Activated B cell treated with CpG ODN at 0.5 μM for 24 hours (primary cell): ENCODE results near the gene CFAP221. TPM values are rescaled to one million over a fixed set of nuclear protein-coding genes. Genes with fewer than 3 reads are reported as not detected.

Experiments used
- ATAC-seq: fragments of 200-7000 bp; cut with Tn5 transposase; one replicate; pipeline ENCODE4 v1.10.0; 2021; ENCODE audit warnings: low read depth, mild to moderate bottlenecking, moderate library complexity
- CTCF ChIA-PET: fragments of 350-600 bp; sonication (Branson Sonifier 250); formaldehyde crosslinking; loops from one replicate; lab custom pipeline; 2021; ENCODE audit warnings: antibody characterized with exemption; lab: Charles Lee
- POLR2A ChIA-PET: fragments of 350-600 bp; sonication (Branson Sonifier 250); formaldehyde crosslinking; loops from one replicate; lab custom pipeline; 2021; ENCODE audit warnings: antibody characterized with exemption; lab: Charles Lee
- DNase-seq: peaks from one replicate; pipeline ENCODE4 v3.0.0; 2022
- H3K27ac Mint-ChIP-seq: one replicate; pipeline ENCODE4 v1.8.0; 2020; ENCODE audit warnings: mixed read lengths
- H3K27me3 Mint-ChIP-seq: one replicate; pipeline ENCODE4 v1.8.0; 2021; ENCODE audit warnings: mixed read lengths
- H3K36me3 Mint-ChIP-seq: one replicate; pipeline ENCODE4 v1.8.0; 2021; ENCODE audit warnings: low read depth, mixed read lengths
- H3K4me1 Mint-ChIP-seq: one replicate; pipeline ENCODE4 v1.8.0; 2021; ENCODE audit warnings: mixed read lengths
- H3K4me3 Mint-ChIP-seq: one replicate; pipeline ENCODE4 v1.8.0; 2020; ENCODE audit warnings: mild to moderate bottlenecking, mixed read lengths
- H3K9me3 Mint-ChIP-seq: one replicate; pipeline ENCODE4 v1.8.0; 2020; ENCODE audit warnings: mixed read lengths
- intact Hi-C: fragments of 100-400 bp; cut with micrococcal nuclease; formaldehyde crosslinking; loops from one replicate; pipeline ENCODE4 v1.15.1; 2024
- total RNA-seq: library from RNA; stranded (reverse); gene quantifications from 2 replicates; pipeline ENCODE4 v1.2.3, GENCODE V29; 2022
- TF ChIP-seq, protein P1 (sequence below): fragments of 200-600 bp; IDR thresholded peaks from one replicate; pipeline ENCODE4 v1.8.0; 2022; ENCODE audit warnings: antibody characterized with exemption, mild to moderate bottlenecking

CFAP221 gene
- total RNA-seq, 1 donor from 2014 or later: not detected

DNA sequence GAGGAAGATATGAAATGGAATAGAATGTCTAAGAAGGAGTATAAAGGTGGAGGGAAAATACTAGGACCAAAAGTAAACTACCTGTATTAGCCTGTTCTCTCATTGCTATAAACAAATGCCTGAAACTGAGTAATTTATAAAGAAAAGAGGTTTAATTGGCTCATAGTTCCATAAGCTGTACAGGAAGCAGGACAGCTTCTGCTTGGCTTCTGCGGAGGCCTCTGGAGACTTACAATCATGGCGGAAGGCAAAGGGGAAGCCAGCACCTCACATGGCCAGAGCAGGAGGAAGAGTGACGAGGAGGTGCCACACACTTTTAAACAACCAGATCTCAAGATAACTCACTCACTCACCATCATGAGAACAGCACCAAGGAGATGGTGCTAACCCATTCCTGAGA is 101.9 kb downstream of the CFAP221 start:
- no peaks in the 10 kb centered on the region for H3K36me3 Mint-ChIP-seq
- TF ChIP-seq, protein P1, sequence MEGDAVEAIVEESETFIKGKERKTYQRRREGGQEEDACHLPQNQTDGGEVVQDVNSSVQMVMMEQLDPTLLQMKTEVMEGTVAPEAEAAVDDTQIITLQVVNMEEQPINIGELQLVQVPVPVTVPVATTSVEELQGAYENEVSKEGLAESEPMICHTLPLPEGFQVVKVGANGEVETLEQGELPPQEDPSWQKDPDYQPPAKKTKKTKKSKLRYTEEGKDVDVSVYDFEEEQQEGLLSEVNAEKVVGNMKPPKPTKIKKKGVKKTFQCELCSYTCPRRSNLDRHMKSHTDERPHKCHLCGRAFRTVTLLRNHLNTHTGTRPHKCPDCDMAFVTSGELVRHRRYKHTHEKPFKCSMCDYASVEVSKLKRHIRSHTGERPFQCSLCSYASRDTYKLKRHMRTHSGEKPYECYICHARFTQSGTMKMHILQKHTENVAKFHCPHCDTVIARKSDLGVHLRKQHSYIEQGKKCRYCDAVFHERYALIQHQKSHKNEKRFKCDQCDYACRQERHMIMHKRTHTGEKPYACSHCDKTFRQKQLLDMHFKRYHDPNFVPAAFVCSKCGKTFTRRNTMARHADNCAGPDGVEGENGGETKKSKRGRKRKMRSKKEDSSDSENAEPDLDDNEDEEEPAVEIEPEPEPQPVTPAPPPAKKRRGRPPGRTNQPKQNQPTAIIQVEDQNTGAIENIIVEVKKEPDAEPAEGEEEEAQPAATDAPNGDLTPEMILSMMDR: no peak

DNA sequence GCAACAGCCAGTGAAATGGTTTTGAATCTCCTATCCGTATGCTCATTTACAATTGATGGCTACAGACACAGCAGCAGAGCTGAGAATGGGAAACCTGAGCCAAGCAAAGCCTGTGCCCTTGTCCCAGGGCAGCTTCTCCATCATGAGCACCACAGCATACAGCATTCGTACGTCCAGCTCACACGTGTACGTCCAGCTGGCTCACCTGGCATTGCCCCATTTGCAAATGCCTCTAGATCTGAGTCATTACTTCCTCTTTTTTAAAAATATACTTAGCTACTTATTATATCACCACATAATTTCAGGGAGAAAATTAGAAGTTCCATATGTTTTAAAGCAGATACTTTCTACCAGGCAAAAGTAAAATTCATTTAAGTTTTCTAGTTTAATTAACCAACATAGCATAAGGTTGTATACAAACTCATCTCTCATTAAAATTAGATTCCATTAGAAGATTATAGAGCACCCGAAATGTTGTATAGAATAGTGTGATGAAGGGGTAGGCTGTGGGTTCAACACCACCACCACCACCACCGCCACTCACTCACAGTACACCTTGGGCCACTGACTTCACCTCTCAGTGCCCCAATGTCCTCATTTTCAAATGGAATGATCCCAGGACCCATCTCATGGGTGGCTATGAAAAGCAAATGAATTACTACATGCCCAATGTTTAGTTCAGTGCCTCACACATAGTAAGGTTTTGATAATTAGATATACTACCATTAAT is 103.4 kb downstream of the CFAP221 start:
- TF ChIP-seq, protein P1: no peak
- peak; percentile 96 for ATAC-seq
- Mint-ChIP-seq H3K4me1 (peaks cover 22% of the 10 kb centered on the region), H3K36me3 (no peaks in the 10 kb centered on the region), H3K4me3 (peak overlapping the region; percentile 33), H3K27me3 (peaks cover 1% of the 10 kb centered on the region), H3K9me3 (peaks cover 5% of the 10 kb centered on the region), H3K27ac (peak overlapping the region; percentile 19)
- ChIA-PET POLR2A (interaction anchor here (0.9 to 1.5 kb wide), 3 partner anchors 27 to 281 kb away, joined by 3 to 6 read pairs (median 5); partner anchors contain the start of genes C2orf76, DBI and TMEM177), CTCF (interaction anchor here (0.8 to 2.2 kb wide), 2 partner anchors 10 to 13 kb away, joined by 3 to 8 read pairs; no protein-coding TSS in a partner anchor)
- intact Hi-C loops: loop anchor here (1.0 kb wide), 1 partner anchor 112 kb away; the partner anchor contains the start of gene PTPN4
- no peak for DNase-seq

More for the DNA sequence above, 101.9 kb downstream of the CFAP221 start:
- ChIA-PET POLR2A (no interaction called here), CTCF (interaction anchor here (0.9 to 1.0 kb wide), 3 partner anchors 10 to 667 kb away, joined by 3 to 4 read pairs (median 3); no protein-coding TSS in a partner anchor)
- DNase-seq (no peak), ATAC-seq (no peak)
- Mint-ChIP-seq H3K4me1 (peaks cover 22% of the 10 kb centered on the region), H3K9me3 (peaks cover 5% of the 10 kb centered on the region), H3K4me3 (no peak overlapping the region), H3K27me3 (peaks cover 3% of the 10 kb centered on the region), H3K27ac (no peak overlapping the region)
- intact Hi-C loops: no loop called here

DNA sequence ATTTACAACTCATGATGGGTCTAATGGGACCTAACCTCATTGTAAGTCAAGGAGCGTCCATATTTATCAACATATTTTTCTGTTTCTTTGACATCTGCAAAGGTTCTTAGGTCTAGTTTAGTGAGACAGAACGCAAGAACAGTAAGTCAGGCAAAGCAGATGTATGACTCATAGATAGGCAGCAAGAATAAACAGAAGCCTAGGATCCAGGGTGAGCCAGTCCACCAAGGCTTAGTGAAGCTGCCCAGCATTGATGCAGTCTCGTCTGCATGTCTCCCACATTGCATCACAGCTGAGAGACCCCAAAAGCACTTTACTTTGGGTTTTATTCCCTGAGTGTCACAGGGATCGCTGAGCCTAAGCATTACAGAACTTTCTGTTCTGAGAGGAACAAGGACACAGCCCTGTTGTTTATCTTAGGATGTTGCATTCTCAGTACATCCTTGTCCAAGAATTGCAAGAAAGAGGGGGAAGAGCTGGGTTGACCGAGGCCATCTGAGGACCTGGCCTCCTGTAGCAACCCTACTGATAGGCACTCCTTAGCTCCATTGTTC is 105.2 kb downstream of the CFAP221 start:
- Mint-ChIP-seq H3K4me1 (peaks cover 22% of the 10 kb centered on the region), H3K27ac (no peak overlapping the region), H3K9me3 (peaks cover 5% of the 10 kb centered on the region), H3K4me3 (no peak overlapping the region), H3K36me3 (no peaks in the 10 kb centered on the region), H3K27me3 (peaks cover 1% of the 10 kb centered on the region)
- ATAC-seq (no peak), DNase-seq (no peak)
- TF ChIP-seq, protein P1: no peak
- intact Hi-C loops: no loop called here
- CTCF ChIA-PET: interaction anchor here (1.0 kb wide), 2 partner anchors 8 to 10 kb away, joined by 3 read pairs; no protein-coding TSS in a partner anchor
- POLR2A ChIA-PET: no interaction called here

GRCh38 chr2:119650206-119650605 is 106.0 kb downstream of the CFAP221 start:
- no peak for DNase-seq
- Mint-ChIP-seq H3K9me3 (peaks cover 5% of the 10 kb centered on the region), H3K36me3 (no peaks in the 10 kb centered on the region), H3K4me3 (no peak overlapping the region), H3K27ac (no peak overlapping the region), H3K27me3 (peaks cover 3% of the 10 kb centered on the region), H3K4me1 (peaks cover 22% of the 10 kb centered on the region)
- TF ChIP-seq, protein P1: no peak
- POLR2A ChIA-PET: no interaction called here
- intact Hi-C loops: no loop called here
- ATAC-seq: no peak
- CTCF ChIA-PET: interaction anchor here (1.0 to 2.5 kb wide), 2 partner anchors 8 to 9 kb away, joined by 3 to 7 read pairs; no protein-coding TSS in a partner anchor

DNA sequence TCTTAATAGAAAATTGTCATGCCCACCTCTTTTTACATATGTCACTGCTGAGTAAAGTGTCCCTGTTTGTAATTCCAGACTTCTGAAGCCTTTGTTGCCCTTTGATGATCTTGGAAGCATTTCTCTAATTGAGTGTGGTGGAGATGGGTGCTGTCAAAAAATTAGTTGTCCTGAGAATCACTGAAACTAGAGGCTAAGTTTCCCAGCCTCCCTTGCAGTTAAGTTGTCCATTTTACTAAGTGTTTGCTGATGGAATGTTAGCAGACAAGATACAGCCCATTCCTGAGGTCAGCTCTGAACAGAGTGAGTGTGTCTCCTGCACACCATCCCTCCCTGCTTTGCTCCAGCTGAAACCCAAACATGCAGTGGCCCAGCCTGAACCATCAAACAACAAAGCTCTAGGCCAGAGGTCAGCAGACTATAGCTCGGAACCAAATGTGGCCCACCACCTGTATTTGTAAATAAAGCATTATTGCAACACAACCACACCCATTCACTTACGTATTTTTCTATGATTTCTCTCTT is 106.7 kb downstream of the CFAP221 start:
- Mint-ChIP-seq H3K4me3 (no peak overlapping the region), H3K9me3 (peaks cover 5% of the 10 kb centered on the region), H3K27me3 (peaks cover 7% of the 10 kb centered on the region), H3K4me1 (peaks cover 22% of the 10 kb centered on the region), H3K36me3 (no peaks in the 10 kb centered on the region), H3K27ac (no peak overlapping the region)
- no peak for DNase-seq
- POLR2A ChIA-PET: no interaction called here
- no peak for ATAC-seq
- TF ChIP-seq, protein P1: no peak
- CTCF ChIA-PET: interaction anchor here (2.5 kb wide), 1 partner anchor 9 kb away, joined by 7 read pairs; no protein-coding TSS in a partner anchor
- intact Hi-C loops: no loop called here
